HG02623 (cell line): ENCODE results near the gene DMBX1.

Experiments used
- ATAC-seq: cut with Tn5 transposase; IDR thresholded peaks from one replicate; pipeline ENCODE4 v1.9.1; 2021; ENCODE audit warnings: moderate library complexity; ENCODE audit not compliant: unreplicated experiment

Gene DMBX1

DNA sequence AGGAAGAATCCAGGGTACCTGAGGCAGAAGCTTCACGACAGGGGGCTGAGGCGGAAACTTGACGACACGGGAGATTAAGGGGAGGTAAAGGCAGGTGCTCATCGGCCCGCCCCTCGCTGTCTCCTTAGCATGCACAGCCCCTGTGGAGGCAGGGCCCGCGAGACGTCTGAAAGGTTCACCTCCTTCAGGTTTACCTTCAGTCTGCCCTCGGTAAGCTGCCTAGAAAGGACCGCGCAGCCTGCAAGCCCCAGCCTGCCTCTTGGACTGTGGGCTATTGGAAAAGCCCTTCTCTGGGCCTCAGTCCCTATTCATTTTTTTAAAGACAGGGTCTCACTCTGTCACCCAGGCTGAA, 33.3 kb downstream of the DMBX1 start:
- no peak for ATAC-seq

GRCh38 chr1:46523496-46524353, 34.1 kb downstream of the DMBX1 start:
- no peak for ATAC-seq

DNA sequence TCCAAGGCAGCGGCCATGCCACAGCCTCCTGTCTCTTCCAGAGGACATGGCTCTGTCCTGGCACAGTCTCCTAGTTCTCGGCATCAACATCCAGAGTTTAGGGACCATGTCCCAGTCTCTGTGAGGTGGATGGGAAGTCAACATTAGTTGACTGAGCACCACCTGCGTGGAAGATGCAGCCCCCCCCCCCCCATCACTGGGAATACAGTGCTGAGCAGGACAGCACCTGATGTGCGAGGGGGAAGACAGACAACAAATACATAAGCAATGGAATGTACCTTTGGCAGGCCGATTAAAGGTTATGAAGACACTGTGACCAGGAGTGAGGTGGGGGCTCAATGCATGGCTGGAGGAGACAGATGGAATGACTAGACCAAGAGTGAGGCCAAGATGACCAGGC, 35.2 kb downstream of the DMBX1 start:
- no peak for ATAC-seq

DNA sequence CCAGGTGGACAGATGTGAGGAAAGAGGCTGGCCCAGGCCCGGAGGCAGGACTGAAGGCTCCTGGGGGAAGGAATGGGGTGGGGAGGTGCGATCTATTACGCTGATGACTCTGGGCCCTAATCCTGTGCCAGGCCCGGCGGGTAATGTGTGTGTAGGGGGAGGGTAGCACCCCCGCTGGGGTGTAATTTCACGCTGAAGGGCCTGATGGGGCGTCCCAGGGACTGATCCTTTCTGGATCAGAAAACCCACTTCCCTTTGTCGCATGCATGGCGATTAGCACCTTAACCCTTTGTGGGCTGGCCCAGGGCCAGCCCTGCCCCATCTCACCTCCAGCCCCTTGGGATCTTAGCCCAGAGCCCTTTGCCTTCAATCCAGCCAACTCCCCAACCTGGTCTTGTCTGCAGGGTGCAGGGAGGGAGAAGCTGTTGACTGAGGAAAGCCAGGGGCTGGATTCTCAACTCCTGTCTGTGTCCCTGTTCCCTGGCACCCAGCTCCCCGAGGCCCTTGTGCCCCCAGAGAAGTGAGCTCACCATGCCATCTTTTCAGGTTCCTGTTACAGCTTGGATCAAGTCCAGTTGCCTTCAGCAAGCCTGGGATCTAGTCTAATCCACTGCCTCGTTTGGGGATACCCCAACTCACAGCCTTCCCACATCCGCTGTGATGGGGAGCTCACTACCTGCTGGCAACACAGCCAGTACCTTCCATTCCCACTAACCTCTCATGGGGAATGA, 35.8 kb downstream of the DMBX1 start:
- no peak for ATAC-seq

DNA sequence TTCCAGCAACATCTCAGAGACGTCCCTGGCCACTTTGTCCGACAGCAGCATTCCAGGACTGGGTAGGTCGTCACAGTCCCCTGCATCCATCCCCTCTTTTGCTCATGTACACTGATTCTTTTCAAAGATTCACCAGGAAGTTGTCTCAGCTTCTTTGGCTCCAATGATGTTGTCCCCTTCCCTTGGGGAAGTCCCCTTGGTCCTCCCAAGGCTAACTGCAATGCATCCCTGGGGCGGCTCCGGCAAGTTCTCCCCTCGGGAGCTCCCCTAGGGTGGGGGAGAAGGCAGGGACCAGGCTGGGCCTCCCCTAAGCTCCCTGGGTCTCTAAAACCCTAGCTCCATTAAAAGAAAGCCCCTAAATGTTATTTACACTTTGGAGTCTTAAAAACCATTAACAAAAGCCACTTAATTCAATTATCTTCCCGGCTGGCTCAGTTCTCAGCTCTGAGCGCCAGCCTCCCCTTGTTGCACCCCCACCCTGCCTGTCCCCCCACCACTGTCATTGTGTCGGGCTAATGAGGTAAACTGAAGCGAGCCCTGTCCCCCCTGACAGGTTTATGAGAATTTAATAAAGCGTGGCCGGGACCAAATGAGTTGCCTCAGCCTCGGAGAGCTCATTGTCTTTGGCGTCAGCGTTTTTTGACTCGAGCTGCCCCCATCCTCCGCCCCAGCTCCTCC, 36.5 kb downstream of the DMBX1 start:
- ATAC-seq, result no peak

GRCh38 chr1:46526691-46527291, 37.2 kb downstream of the DMBX1 start:
- no peak for ATAC-seq

DNA sequence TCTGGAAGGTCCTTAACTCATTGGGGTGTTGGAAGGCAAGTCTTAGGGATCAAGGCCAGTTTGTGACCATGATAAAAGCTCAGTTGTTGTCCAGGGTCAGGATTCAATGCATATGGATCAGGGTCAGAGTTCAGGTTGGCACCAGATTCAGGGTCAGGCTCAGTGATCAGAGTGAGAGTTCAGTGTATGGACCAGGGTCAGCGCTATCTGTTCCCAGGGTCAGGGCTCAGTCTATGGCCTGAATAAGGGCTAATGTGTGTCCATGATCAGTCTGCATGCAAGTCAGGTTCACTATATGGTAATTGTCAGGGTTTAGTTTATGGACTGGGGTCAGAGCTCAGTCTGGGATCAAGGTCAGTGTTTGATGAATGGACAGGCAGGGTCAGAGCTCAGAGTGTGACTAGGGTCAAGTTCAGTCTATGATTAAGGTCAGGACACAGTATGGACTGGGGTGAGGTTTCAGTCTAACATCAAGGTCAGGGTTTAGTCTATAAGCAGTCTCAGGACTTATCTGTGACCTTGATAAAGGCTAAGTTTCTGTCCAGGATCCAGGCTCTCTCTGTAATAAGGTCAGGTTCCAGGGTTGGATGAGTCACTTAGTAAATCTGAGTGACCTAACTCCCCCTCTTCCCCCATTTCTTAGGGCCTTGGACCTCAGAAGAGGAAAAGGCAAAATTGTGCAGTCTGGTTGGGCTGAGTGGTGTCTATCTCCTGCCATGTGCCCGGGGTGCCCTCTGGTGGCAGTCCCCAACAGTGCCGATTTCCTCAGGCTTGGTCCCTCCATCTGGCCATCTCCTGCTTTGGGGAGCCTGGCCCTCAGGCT, 38.0 kb downstream of the DMBX1 start:
- no peak for ATAC-seq

DNA sequence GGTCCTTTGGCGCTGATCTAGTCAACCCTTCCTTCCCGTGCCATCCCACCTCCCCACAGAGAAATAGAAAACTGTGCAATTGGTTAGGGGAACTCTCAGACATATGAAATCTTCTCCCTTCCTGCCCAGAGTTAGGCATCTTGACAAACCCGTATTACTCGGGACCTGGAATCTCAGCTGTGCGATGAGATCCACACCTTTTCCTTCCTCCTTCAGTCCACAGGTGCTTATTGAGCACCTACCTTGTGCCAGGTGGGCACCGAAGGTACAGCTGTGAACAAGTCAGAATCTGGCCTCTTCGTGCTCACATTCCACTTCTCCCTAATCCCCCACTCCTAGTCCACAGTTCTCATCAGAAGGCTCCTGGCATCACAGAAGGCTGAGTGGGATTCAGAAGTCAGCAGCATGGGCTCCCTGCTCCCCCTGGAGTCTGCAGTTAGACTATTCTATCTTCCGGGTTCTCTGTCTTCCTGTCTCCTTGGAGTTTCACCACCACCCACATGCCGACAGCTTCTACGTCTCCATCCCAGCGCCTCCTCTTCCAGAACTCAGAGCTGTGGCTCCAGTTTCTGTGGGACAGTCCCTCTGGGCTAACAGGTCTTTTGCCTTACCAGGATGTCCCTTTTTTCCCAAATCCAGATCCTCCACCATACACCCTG, 38.8 kb downstream of the DMBX1 start:
- no peak for ATAC-seq

GRCh38 chr1:46529031-46529630, 39.5 kb downstream of the DMBX1 start:
- ATAC-seq, result no peak

DNA sequence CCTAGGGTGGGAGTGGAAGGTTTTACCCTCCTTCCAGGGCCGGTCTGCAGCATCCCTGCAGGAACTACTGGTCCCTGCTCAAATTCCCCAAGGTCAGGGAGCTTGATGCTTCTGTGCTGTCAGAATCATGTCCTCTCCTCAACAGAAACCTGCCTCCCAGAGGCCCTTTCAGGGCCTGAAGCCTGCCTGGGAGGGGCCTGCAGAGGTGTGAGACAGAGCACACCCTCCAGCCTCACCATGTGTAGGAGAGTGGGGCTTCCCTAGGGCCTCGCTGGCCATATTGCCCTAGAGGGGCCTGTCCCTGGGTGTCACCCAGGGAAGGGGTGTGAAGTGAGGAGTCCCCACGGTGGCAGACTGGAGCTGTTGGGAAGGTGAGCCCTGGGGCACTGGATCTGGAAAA, 40.7 kb downstream of the DMBX1 start:
- no peak for ATAC-seq

GRCh38 chr1:46530791-46531409, 41.3 kb downstream of the DMBX1 start:
- no peak for ATAC-seq

DNA sequence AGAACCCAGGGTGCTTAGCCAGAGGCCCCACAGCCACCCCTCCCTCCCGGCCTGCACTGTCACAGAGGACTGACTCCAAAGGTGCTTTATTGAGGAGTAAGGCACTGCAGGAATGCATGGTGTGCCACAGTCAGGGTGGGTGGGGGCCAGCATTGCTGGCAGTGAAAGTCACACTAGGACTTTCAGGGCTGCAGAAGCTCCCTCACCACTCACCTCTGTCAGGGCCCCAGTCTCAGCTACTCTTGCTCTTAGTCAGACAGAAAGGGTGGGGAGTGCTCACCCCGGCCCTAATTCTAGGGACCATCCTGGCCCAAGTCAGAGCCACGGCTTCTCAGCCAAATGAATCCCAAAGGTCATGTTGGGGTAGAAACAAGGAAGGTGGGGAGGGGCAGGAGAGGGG, 42.5 kb downstream of the DMBX1 start:
- no peak for ATAC-seq

- ATAC-seq, result no peak
These were observed 43.0 kb downstream of the DMBX1 start for GRCh38 chr1:46532498-46533178.

GRCh38 chr1:46533179-46533864, 43.7 kb downstream of the DMBX1 start:
- no peak for ATAC-seq

GRCh38 chr1:46535063-46535462, 45.4 kb downstream of the DMBX1 start:
- ATAC-seq, result no peak

GRCh38 chr1:46536527-46536926, 46.9 kb downstream of the DMBX1 start:
- no peak for ATAC-seq

DNA sequence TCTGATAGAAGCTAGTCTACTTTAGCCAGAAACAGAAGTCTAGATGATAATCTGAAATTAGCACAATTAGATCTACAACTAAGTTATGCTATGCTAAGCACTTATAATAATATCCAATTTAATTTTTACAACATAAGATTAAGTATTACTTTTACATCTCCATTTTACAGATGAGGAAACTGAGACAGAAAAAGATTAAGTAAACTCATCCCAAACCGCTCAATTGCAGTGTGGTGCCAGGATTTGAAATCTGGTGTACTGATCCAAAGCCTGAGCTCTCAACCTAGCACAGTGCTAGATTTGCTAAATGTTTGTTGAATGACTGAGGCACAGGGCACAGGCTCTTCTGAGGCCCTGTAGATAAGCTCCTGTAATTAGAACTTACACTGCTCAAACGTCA, 48.0 kb downstream of the DMBX1 start:
- ATAC-seq, result no peak

DNA sequence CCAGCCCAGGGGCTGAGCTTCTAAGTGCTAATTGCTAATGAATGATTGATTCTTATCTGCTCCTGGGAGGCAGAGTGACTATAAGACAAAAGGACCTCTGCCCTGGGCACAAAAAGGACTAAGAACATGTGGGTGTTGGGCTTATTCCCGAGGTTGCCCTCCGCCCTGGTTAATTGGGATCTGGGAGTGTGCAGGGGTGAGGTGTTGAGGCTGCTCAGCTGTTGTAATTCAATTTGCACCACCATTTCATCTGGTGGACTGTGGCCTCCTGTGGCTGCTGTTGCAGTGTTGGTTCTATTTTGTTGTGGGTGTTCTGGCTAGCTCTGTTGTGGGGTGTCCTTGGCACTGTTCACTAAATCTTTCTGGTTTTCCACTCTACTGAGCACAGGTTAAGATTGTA, 48.5 kb downstream of the DMBX1 start:
- ATAC-seq, result no peak
